ENCODE results near the gene DDX17. TPM values are rescaled to one million over a fixed set of nuclear protein-coding genes. Genes with fewer than 3 reads are reported as not detected.

DDX17 gene
- total RNA-seq (2014; rRNA removed; shearing (Covaris generic)), result 142 and 156 TPM in 2 replicates
- 275 and 306 TPM in 2 replicates for polyA plus RNA-seq (2014; cell fraction: nucleus; rRNA removed)

DNA sequence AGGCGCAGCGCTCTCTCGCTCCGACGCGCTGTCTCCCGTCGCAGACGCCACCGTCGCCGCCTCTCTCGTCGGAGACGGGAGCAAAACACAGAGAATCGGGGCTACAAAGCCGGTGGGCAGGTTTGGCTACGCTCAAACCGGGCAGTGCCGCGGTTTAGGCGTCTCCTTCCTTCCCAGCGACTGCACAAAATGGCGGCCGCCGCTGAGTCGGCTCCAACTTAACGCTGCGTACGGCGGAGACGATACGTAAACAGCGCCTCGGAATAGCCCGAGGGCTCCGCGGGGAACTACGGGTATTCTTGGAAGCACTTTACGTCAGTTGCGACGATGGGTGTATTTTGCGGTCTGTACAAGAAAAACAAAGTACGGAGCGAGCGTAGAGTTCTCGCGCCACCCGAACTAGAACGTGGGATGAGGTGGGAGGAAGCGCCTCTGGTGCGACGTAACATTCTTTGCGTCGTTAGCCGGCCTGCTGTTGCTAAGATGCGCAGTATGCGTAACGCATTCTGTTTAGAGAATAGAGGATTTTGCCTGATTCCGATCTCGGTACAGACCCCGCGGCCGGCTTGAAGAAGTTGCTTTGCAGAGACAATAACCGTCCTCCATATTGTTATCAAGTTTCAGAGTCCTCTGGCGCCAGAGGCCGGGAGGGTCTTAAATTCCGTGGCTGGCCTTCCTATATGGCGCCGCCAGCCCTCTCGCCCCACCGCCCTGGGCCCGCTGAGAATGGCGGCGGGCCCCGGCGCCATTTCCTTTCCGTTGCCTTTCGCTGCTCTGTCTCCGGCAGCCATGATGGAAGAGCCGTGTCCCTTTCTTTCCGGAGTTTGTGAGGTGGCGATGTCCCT is at the start of gene DDX17:
Gene DDX17, minus strand, starts transcription at position 194 of the 845 bp plus-strand sequence.
- DNase-seq (ENCODE audit: extremely low read depth, low read depth), result peak; percentile 75

DNA sequence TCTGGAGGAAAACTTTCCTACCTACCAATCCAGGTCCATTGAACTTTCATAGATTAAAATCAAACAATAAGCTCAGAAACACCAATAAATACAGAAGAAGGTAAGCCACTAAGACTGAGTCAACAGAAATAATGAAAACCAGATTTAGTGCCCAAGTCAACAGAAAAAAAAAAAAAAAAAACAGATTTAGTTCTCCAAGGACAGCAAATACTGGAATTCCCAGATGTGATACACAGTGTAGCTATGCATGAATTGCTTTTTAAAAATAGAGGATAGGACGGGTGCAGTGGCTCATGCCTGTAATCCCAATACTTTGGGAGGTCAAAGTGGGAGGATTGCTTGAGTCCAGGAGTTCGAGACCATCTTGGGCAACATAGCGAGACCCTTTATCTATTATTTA is 48.2 kb upstream of the DDX17 start:
- DNase-seq (ENCODE audit: extremely low read depth, low read depth), result no peak

DNA sequence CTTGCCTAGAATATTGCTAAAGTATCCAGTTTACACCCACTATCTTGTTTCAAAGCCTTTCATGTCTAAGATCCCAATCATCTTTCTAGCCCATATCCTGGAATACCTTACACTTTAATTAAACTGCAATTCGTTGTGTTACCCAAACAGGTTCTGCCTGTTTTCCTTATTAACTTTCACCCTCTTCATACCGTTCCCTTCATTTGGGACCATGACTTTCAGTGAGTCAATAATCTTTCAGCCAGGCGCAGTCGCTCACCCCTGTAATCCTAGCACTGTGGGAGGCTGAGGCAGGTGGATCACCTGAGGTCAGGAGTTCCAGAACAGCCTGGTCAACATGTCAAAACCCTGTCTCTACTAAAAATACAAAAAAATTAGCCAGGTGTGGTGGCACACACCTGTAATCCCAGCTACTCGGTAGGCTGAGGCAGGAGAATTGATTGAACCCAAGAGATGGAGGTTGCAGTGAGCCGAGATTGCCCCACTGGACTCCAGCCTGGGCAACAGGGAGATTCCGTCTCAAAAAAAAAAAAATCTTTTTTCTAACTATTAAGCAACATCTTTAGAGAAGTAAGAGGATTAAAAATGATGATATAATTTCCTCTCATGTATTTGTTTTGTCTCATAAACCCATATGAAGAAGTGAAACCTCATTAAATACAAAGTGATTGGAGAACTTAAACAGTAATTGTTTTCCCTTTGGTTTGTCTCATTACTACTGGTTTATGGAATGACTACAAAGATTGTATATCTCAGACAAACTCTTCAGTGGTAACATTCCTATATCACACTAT is 43.2 kb upstream of the DDX17 start:
- DNase-seq (ENCODE audit: extremely low read depth, low read depth), result no peak

DNA sequence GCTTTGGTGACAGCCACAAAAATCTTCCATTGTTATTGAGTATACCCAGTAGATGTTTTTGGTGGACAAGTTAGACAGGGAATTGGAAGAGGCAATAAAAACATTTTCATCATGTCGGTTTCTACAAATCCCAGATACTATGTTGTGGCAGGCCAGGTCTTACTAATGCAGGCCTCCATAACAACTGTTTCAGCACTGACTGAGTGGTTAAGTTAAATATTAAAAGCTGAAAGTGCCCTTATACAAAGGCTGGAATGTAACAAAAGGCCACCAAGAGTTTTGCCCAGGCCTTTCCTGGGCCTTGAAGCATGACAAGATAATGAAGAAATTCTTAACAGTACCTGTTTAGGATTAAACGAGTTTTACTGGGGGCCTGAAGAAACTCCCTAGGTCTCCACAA is 34.6 kb upstream of the DDX17 start:
- no peak for DNase-seq (ENCODE audit: extremely low read depth, low read depth)

DNA sequence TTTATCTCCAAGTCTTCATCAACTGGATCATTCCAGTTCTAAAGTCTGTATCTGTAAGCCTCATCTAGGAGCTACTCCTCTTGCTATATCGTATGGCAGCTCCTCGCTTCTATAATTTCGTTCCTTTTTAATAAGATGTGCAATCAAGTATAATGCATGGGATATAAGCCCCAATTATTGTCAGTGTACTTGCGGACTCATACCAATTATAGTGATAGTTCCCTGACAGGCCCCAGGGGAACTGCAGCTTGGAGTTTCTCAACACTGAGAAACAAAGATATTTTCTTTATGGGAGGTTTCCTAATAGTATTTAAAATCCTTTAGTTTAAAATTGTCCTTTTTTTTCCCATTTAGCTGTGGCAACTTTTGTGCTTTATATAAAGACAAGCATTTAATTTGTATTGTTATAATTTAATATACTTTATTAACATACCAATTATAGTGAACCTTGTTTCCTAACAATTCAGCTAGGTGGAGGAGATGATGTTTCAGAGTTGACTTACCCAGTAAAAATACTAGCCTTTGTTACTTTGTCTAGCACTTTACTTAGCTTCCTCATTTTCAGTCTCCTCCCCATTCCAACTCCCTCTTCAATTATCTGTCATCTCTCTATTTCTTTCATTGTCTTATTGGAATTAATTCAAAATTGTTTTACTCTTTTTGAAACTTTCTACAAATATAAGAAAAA is 25.3 kb upstream of the DDX17 start:
- DNase-seq (ENCODE audit: extremely low read depth, low read depth), result no peak

DNA sequence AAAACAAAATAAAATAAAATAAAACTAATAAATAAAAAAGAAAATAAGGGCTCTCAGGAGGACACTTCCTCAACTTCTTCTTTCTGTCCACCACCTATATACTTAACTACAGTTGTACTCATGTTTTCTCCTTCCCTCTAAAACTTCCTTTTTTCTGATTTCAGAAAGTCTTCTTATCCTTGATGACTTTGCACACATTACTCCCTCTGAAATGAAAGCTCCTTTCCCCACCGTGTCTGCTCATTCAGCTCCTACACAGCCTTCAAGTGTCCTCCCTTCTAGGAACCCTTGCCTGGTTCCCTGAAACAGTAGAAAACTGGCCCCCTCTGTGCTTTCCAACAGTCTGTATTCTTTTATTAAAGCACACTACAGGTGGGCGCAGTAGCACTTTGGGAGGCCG is 18.3 kb upstream of the DDX17 start:
- no peak for DNase-seq (ENCODE audit: extremely low read depth, low read depth)

DNA sequence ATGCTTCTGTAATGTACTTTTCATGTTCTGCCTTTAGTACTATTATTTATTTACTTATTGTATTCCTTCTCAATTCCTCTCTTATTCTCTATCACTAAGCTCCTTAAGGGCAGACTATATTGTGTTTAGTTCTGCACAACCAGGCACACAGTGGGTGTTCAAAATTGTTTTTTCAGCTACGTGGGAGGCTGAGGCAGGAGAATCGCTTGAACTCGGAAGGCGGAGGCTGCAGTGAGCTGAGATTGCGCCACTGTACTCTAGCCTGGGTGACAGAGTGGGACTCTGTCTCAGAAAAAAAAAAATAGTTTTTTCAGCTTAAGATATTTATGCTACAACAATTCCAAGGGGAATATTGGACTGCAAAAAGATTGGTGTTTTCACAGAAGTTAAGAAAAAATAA is 17.4 kb upstream of the DDX17 start:
- no peak for DNase-seq (ENCODE audit: extremely low read depth, low read depth)

DNA sequence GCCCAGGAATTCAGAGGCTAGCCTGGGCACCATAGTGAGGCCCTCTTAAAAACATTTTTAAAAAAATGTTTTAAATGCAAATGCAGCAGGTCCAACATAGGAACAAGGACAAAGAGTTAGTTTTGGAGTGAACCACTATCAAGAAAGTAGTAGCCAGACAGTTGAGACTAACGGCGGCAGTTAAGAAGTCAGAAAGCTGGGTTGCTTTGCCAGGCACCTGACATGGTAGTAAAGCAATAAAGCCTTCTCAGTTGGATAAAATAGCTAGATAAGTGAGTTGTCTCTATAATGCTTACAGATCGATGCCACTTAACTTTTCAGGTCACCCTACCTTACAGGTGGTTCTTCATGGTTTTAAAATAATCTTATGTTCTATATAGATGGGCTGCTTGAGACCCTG is 16.9 kb upstream of the DDX17 start:
- no peak for DNase-seq (ENCODE audit: extremely low read depth, low read depth)

DNA sequence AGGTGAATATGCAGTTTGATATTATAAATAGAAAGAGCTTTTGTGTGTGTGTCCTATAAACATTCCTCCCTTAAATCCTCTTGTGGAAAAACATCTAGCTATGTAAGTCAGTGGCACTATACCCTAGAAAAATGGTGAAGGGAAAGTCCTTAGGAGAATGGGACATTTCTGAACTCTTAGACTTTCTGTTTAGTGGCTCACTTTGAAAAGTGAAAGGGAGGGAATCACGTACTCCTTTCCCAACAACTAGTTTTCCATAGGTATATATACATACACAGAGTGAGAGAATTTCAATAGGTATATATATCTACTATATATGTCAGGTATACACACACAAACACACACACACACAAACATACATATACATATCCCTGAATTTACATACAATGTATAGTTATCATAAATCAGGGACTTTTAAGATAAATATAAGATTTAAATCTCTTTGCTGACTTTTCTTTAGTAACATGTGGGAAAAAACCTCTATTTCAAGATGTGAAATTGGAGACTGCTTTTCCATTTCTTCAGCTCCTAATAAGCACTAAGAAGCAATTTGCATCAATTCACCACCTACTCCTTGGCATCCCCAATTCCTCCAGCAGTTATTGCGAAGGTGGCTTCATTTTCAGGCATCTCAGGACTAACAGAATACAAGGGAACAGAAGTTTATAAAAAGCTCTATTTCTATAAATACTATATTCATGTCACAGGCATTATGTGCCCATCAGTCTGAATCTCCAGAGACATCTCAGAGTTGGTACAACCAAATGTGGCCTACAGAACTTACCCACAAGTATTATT is 13.5 kb upstream of the DDX17 start:
- DNase-seq (ENCODE audit: extremely low read depth, low read depth), result no peak

DNA sequence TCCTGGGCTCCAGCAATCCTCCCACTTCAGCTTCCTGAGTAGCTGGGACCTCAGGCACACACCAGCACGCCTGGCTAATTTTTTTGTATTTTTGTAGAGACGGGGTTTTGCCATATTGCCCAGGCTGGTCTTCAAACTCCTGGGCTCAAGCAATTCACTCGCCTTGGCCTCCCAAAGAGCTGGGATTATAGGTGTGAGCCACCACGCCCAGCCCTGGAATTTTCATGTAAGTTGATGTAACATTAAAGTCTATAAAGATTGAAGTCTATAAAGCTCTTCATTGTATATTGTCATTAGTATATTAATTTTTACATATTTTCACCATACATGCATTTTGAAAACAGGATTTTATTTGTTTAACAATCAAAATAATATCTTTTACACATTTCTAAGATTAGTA is 12.5 kb upstream of the DDX17 start:
- no peak for DNase-seq (ENCODE audit: extremely low read depth, low read depth)

DNA sequence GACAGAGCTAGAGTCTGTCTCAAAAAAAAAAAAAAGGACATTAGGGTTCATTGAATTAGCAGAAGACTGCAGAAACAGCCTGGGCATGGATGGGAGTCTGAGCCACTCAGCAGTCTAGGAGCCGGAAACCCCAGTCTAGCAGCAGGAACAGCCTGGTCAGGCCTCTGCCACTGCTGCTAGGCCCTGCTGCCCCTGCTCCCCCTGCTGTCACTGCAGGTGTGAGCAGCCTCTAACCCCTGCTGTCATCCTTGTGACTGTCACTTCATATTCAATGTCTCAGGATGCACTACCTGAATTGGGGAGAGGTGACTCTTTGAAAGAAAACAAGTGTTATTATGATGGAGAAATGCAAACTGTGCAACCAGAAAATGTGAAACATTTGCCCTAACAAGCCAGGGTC is 7.0 kb upstream of the DDX17 start:
- DNase-seq (ENCODE audit: extremely low read depth, low read depth), result no peak

DNA sequence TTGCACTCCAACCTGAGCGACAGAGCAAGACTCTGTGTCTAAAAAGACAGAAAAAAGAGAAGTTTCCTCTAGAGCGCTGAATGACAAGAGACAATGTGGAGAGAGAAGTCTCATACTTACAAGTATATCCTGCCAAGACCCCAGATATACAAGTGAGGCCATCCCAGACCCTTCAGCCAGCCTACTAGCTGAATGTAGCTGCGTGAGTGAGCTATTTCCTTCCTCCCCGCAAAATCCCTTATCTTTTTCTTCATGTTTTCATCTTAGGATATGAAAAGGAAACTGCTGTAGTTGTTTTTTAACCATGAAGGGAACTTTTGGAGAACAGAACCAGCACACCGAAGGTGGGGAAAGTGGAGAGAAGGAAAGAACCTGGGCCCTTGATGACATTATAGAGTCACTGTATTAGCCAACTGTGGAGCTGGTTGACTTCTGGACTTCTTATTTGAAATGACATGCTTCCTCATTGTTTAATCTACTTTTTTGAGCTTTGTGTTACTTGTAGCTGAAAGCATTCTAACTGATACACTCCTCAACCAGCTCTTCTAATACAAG is 4.4 kb upstream of the DDX17 start:
- DNase-seq (ENCODE audit: extremely low read depth, low read depth), result no peak

DNA sequence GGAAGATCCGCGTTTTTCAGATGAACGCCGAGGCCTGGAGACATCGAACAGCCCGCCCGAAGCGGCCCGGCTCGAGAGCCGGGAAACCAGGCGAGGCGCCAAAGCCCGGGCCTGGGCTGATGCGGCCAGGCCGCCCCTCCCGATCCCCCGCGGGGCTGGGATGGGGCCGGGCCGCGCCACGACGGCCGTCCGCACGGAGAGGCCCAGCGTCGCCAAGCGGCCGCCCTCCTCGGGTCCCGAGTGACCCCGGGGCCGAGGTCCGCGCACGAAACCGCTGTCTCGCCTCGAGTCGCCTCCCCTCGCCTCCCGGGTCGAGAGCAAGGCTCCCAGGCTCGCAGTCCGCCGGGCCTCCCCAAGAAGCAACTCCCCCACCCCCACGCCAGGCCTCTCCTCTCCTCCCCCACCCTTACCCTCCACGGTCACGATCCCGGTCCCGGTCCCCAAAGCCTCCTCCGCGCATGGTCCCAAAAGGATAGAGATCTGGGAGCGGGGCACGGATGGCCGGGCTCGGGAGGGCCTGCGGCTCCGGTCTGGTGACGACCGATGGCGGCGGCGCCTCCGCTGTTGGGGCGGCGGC is 482 bp downstream of the DDX17 start:
- DNase-seq (ENCODE audit: extremely low read depth, low read depth), result no peak

DNA sequence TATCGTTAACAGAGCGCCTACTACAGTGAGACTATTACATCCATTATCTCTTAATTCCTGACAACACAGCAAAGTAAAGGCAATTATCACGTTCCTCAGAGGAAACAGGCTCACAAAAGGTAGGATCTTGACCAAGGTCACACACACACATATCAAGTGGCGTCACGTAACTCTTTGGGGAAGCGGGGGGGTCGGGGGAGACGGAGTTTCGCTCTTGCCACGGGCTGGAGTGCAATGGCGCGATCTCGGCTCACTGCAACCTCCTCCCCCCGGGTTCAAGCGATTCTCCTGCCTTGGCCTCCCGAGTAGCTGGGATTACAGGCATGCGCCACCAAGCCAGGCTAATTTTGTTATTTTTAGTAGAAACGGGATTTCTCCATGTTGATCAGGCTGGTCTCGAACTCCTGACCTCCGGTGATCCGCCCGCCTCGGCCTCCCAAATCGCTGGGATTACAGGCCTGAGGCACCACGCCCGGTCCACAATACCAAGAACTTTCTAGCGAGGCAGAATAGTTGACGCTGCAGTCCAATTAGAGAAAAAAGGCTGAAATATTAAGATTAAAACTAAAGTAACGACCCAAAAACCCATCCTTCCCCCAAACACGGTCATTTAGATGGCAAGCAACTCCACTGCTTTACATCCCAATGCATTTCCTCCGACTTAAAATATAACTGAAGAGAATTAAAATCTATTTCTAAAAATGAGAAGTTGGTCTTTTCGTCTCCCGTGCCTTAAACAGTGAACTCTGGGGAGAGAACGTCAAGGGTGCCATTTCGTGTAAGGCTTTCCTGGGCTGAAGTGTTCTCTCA is 1.2 kb downstream of the DDX17 start:
- DNase-seq (ENCODE audit: extremely low read depth, low read depth), result no peak

DNA sequence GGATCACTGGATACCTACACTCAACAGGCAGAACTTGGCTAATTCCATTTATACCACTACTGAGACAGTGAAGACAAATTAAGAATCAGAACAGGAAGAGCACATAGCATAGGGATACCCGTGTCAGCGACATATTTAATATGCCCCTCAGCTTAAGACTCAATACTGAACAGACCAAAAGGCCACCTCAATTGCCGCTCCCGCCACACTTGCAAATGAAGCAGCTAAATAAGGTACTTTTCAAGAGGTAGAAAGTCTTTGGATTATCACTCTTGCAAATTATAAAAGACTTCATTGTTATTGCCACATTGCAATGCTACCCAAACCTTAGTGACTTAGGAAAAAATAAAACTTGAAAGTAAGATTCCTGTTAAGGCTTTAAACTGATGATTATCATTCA is 3.1 kb downstream of the DDX17 start:
- DNase-seq (ENCODE audit: extremely low read depth, low read depth), result no peak

DNA sequence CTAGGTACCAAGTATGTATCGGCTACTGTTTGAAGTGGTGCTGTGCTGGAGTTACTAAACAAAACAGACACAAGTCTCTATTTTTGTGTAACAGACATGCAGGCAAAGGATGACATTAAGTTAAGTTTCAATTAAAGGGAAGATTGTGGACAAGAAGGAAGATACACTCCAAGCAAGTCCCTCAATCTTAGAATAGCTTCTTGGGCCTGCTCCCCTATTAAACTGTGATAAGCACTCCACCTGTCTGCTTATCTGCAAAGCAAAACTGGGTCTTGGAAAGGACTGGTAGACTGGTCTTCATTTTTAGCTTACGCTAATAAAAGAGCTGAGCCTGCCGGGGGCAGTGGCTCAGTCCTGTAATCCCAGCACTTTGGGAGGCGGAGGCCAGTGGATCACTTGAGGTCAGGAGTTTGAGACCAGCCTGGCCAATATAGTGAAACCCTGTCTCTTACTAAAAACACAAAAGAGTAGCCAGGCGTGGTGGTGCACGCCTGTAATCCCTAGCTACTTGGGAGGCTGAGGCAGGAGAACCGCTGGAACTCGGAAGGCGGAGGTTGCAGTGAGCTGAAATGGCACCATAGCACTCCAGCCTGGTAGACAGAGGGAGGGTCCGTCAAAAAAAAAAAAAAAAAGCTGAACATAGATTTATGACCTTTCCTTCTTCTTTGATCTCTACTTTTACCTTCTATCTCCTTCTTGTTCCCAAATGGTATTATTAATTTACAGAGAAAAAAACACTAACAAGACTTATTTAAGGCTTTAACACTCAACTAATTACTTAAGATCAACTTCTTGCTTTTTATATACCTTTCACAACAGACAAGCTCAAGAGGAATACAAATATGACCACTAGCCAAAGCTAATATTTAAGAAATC is 4.1 kb downstream of the DDX17 start:
- DNase-seq (ENCODE audit: extremely low read depth, low read depth), result no peak

DNA sequence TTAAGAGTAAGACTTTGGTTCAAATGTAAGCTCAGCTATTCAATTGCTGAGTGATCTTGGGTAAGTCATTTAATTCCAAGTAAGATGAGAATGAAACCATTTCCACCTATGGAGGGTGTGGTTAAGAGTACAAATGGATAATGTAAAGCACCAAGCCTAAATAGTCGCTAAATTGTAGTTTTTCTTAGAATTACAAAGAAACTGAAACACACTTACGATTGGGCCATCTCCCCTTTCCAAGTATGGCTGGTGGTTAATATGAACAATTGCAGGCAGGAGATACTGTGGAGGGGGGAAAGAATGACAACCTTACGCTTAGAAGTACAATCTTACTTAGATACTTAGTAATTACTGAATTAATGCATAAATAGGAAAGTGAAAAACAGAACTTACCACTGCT is 8.2 kb downstream of the DDX17 start:
- DNase-seq (ENCODE audit: extremely low read depth, low read depth), result no peak

DNA sequence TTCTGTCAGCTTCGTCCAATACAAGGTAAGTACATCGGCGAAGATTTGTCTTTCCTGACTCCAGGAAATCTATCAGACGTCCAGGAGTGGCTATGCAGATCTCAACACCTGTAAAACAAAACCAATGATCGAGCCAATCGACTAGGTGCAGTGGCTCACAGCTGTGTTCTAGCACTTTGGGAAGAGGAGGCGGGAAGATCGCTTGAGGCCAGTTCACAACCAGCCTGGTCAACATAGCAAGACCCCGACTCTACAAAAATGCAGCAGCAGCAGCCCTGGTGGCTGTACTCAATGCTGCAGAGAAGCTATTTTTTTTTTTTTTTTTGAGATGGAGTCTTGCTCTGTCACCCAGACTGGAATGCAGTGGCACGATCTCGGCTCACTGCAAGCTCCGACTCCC is 11.2 kb downstream of the DDX17 start:
- DNase-seq (ENCODE audit: extremely low read depth, low read depth), result no peak
